GM23338 (cell line): ENCODE results near the gene SLCO3A1.

Experiments
- CREB1 ChIP-seq: fragments of 250-450 bp; sonication (Bioruptor Pico); IDR thresholded peaks from 2 replicates; pipeline ENCODE4 v1.5.0; 2020; ENCODE audit warnings: low read depth, mild to moderate bottlenecking, moderate library complexity
- EZH2 ChIP-seq: fragments of 200-600 bp; sonication (generic); IDR thresholded peaks from one replicate; pipeline ENCODE4 v1.8.0; 2017; ENCODE audit warnings: antibody characterized with exemption, mild to moderate bottlenecking, low read depth; ENCODE audit not compliant: unreplicated experiment
- EZH2phosphoT487 ChIP-seq: fragments of 200-600 bp; sonication (generic); IDR thresholded peaks from one replicate; pipeline ENCODE4 v1.8.1; 2018; ENCODE audit warnings: antibody characterized with exemption; ENCODE audit not compliant: unreplicated experiment
- JUNB ChIP-seq: IDR thresholded peaks from one replicate; pipeline ENCODE4 v1.6.1; 2016; ENCODE audit warnings: antibody characterized with exemption; ENCODE audit not compliant: unreplicated experiment
- NANOG ChIP-seq: IDR thresholded peaks from 2 replicates; pipeline ENCODE4 v1.6.1; 2016; ENCODE audit warnings: antibody characterized with exemption, borderline replicate concordance
- POLR2AphosphoS5 ChIP-seq: IDR thresholded peaks from 2 replicates; pipeline ENCODE4 v1.6.1; 2016; ENCODE audit warnings: antibody characterized with exemption, low read depth
- STAT1 ChIP-seq: IDR thresholded peaks from one replicate; pipeline ENCODE4 v1.6.1; 2016; ENCODE audit warnings: antibody characterized with exemption; ENCODE audit not compliant: unreplicated experiment
- ZNF114 ChIP-seq: fragments of 250-450 bp; sonication (Bioruptor Pico); IDR thresholded peaks from 2 replicates; pipeline ENCODE4 v1.5.0; 2020; ENCODE audit warnings: mild to moderate bottlenecking, moderate library complexity
- TF ChIP-seq, protein P1 (sequence below), 2 experiments: fragments of 200-600 bp in 1 of 2; sonication (generic) in 1 of 2; conservative IDR thresholded peaks; 2 replicates each; pipeline versions ENCODE4 v1.5.1 to v1.6.1; 2016 to 2017; ENCODE audit warnings: antibody characterized with exemption in 2 of 2, low read depth in 2 of 2, mild to moderate bottlenecking in 2 of 2, moderate library complexity in 1 of 2
- TF ChIP-seq, protein P2 (sequence below): IDR thresholded peaks from one replicate; pipeline ENCODE4 v1.6.1; 2018; ENCODE audit warnings: antibody characterized with exemption; ENCODE audit not compliant: unreplicated experiment
- TF ChIP-seq, protein P3 (sequence below): IDR thresholded peaks from 2 replicates; pipeline ENCODE4 v1.6.1; 2016; ENCODE audit warnings: antibody characterized with exemption

DNA sequence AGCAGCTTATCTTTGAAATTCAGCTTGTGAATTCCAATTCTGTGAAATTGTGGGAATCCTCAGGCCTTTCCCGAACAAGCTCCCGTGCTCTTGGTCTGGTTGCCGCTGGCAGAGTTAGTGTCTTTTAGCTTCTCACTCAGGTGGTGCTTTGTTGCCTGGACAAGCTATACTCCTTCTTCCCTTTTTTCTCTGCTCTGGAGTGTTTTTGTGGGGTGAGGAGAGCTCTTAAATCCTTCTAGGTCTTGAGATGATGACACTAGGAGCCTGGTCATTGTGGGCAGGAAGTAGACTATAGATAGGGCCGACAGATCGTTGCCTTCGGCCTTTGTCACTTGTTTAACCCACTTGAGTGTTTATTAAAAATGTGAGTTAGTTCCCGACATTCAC lies 93.8 kb downstream of the SLCO3A1 start:
- TF ChIP-seq, protein P1, sequence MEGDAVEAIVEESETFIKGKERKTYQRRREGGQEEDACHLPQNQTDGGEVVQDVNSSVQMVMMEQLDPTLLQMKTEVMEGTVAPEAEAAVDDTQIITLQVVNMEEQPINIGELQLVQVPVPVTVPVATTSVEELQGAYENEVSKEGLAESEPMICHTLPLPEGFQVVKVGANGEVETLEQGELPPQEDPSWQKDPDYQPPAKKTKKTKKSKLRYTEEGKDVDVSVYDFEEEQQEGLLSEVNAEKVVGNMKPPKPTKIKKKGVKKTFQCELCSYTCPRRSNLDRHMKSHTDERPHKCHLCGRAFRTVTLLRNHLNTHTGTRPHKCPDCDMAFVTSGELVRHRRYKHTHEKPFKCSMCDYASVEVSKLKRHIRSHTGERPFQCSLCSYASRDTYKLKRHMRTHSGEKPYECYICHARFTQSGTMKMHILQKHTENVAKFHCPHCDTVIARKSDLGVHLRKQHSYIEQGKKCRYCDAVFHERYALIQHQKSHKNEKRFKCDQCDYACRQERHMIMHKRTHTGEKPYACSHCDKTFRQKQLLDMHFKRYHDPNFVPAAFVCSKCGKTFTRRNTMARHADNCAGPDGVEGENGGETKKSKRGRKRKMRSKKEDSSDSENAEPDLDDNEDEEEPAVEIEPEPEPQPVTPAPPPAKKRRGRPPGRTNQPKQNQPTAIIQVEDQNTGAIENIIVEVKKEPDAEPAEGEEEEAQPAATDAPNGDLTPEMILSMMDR (conservative IDR thresholded peaks at IDR 0.05; ENCODE audit: low read depth in 2 of 2) = 0 out of 4 replicates have a peak, but pooled peaks of 1 of the 2 experiments have one; percentile 4
- TF ChIP-seq POLR2AphosphoS5 (no peak), ZNF114 (no peak), EZH2phosphoT487 (no peak), EZH2 (no peak), NANOG (no peak), CREB1 (CRISPR knock-in tag) (no peak), STAT1 (no peak), JUNB (no peak)
- TF ChIP-seq, protein P2, sequence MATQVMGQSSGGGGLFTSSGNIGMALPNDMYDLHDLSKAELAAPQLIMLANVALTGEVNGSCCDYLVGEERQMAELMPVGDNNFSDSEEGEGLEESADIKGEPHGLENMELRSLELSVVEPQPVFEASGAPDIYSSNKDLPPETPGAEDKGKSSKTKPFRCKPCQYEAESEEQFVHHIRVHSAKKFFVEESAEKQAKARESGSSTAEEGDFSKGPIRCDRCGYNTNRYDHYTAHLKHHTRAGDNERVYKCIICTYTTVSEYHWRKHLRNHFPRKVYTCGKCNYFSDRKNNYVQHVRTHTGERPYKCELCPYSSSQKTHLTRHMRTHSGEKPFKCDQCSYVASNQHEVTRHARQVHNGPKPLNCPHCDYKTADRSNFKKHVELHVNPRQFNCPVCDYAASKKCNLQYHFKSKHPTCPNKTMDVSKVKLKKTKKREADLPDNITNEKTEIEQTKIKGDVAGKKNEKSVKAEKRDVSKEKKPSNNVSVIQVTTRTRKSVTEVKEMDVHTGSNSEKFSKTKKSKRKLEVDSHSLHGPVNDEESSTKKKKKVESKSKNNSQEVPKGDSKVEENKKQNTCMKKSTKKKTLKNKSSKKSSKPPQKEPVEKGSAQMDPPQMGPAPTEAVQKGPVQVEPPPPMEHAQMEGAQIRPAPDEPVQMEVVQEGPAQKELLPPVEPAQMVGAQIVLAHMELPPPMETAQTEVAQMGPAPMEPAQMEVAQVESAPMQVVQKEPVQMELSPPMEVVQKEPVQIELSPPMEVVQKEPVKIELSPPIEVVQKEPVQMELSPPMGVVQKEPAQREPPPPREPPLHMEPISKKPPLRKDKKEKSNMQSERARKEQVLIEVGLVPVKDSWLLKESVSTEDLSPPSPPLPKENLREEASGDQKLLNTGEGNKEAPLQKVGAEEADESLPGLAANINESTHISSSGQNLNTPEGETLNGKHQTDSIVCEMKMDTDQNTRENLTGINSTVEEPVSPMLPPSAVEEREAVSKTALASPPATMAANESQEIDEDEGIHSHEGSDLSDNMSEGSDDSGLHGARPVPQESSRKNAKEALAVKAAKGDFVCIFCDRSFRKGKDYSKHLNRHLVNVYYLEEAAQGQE = no peak
- TF ChIP-seq, protein P3, sequence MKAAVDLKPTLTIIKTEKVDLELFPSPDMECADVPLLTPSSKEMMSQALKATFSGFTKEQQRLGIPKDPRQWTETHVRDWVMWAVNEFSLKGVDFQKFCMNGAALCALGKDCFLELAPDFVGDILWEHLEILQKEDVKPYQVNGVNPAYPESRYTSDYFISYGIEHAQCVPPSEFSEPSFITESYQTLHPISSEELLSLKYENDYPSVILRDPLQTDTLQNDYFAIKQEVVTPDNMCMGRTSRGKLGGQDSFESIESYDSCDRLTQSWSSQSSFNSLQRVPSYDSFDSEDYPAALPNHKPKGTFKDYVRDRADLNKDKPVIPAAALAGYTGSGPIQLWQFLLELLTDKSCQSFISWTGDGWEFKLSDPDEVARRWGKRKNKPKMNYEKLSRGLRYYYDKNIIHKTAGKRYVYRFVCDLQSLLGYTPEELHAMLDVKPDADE = no peak
